ENCODE data around the gene CDKAL1. TPM values are rescaled to one million over a fixed set of nuclear protein-coding genes. Genes with fewer than 3 reads are reported as not detected.

The CDKAL1 gene
- total and polyA plus RNA-seq, 2 of the 8 experiments (the other 6 are each of a cell fraction or from before 2014, with no cell fraction given): 8.4 to 24.6 TPM

- no peak for TF ChIP-seq CTBP2 (IDR thresholded peaks at IDR 0.05; ENCODE audit: borderline replicate concordance, insufficient read depth, insufficient read length, low read length)
- TF ChIP-seq KDM5A (IDR thresholded peaks at IDR 0.05; ENCODE audit: low read length): no peak
- peak; percentile 31 to 35 (median 32) for TF ChIP-seq CTCF (IDR thresholded peaks at IDR 0.05; ENCODE audit: control extremely low read depth in 1 of 3, insufficient read depth in 1 of 3, low read depth in 1 of 3, low read length in 3 of 3)
- no peak for TF ChIP-seq TAF7 (optimal IDR thresholded peaks at IDR 0.05; ENCODE audit: borderline replicate concordance, low read depth, low read length)
- TF ChIP-seq ZNF274 (IDR thresholded peaks at IDR 0.05; ENCODE audit: borderline replicate concordance, extremely low read depth, low read length): no peak
- TF ChIP-seq HDAC2 (IDR thresholded peaks at IDR 0.05; ENCODE audit: borderline replicate concordance in 1 of 2, low read depth in 2 of 2, low read length in 2 of 2): no peak
- TF ChIP-seq NANOG (IDR thresholded peaks at IDR 0.05; ENCODE audit: insufficient read depth, low read depth, low read length, poor library complexity, severe bottlenecking): peak; percentile 92
- TF ChIP-seq, protein P1, sequence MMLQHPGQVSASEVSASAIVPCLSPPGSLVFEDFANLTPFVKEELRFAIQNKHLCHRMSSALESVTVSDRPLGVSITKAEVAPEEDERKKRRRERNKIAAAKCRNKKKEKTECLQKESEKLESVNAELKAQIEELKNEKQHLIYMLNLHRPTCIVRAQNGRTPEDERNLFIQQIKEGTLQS (IDR thresholded peaks at IDR 0.05; ENCODE audit: insufficient read depth, low read depth, low read length): no peak
Observed at GRCh38 chr6:20873425-20874190, 339.4 kb downstream of the CDKAL1 start (continued).

Data from H1 (cell line).